Embryonic facial prominence (tissue), 1 donor: Measurements from ENCODE around the gene CTSW.

Experiments
- DNase-seq: peaks from one replicate; pipeline ENCODE4 v3.0.0-alpha.2; 2016; ENCODE audit errors: extremely low spot score

Gene CTSW

GRCh38 chr11:65867284-65868071 lies 12.2 kb upstream of the CTSW start:
- no peak for DNase-seq

- no peak for DNase-seq
Observed at GRCh38 chr11:65868076-65868667, 11.5 kb upstream of the CTSW start.

GRCh38 chr11:65868907-65869306 lies 10.7 kb upstream of the CTSW start:
- DNase-seq: no peak

GRCh38 chr11:65869643-65870306 lies 9.9 kb upstream of the CTSW start:
- DNase-seq: no peak

GRCh38 chr11:65870307-65870658 lies 9.4 kb upstream of the CTSW start:
- no peak for DNase-seq

- no peak for DNase-seq
Observed at GRCh38 chr11:65870706-65871681, 8.6 kb upstream of the CTSW start.

GRCh38 chr11:65871811-65872548 lies 7.7 kb upstream of the CTSW start:
- no peak for DNase-seq

GRCh38 chr11:65872586-65873317 lies 6.9 kb upstream of the CTSW start, which contains the start of gene EFEMP2:
Gene EFEMP2 (minus strand): TSS chr11:65872800. CDS start chr11:65872354, 446 bp downstream.
- no peak for DNase-seq

GRCh38 chr11:65873318-65874156 lies 6.1 kb upstream of the CTSW start:
- peak; percentile 69 for DNase-seq

- no peak for DNase-seq
Observed at GRCh38 chr11:65880027-65880426, 390 bp downstream of the CTSW start.

GRCh38 chr11:65880844-65881421 lies 1.3 kb downstream of the CTSW start:
- DNase-seq: no peak

GRCh38 chr11:65882120-65883057 lies 2.8 kb downstream of the CTSW start:
- DNase-seq: no peak

- DNase-seq: no peak
Observed at GRCh38 chr11:65883058-65883761, 3.6 kb downstream of the CTSW start.

- no peak for DNase-seq
Observed at GRCh38 chr11:65883786-65884715, 4.4 kb downstream of the CTSW start.

- no peak for DNase-seq
Observed at GRCh38 chr11:65884716-65885092, 5.1 kb downstream of the CTSW start.

GRCh38 chr11:65885231-65885630 lies 5.6 kb downstream of the CTSW start:
- DNase-seq: no peak
